GM18909 (cell line): ENCODE data around the gene IQSEC1.
"Not testable (repeated sequence)": the region's sequence is repeated elsewhere in the genome, so short reads cannot be mapped to it uniquely, and the experiment has no call there.

Experiments
- ATAC-seq: cut with Tn5 transposase; IDR thresholded peaks from one replicate; pipeline ENCODE4 v1.9.1; 2021; ENCODE audit warnings: mild to moderate bottlenecking; ENCODE audit not compliant: unreplicated experiment, poor library complexity

Gene IQSEC1

GRCh38 chr3:12890610-12891390 is 182.4 kb downstream of the IQSEC1 start:
- no peak for ATAC-seq

GRCh38 chr3:12886736-12887135 is 186.5 kb downstream of the IQSEC1 start:
- no peak for ATAC-seq

GRCh38 chr3:12886106-12886679 is 187.0 kb downstream of the IQSEC1 start:
- ATAC-seq: peak; percentile 45

DNA sequence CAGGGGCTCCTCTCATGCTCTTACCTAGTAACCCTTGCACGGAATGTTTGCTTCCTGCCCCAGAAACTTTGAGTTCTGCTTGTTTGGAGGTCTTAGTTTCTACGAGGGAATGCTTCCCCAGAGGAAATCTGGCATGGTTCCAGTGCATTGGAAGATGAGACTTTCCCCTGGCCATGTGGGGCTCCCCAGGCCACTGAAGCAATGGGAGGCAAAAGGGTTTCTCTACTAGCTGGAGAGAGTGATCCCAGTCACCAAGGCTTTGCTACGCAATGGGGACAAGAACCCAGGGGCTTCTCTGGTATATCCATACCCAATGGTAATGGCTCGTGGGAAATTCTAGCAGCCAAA is 187.7 kb downstream of the IQSEC1 start:
- ATAC-seq: no peak

GRCh38 chr3:12884790-12885582 is 188.2 kb downstream of the IQSEC1 start:
- no peak for ATAC-seq

GRCh38 chr3:12884186-12884680 is 189.0 kb downstream of the IQSEC1 start:
- no peak for ATAC-seq

GRCh38 chr3:12882336-12883310 is 190.6 kb downstream of the IQSEC1 start:
- ATAC-seq: no peak

DNA sequence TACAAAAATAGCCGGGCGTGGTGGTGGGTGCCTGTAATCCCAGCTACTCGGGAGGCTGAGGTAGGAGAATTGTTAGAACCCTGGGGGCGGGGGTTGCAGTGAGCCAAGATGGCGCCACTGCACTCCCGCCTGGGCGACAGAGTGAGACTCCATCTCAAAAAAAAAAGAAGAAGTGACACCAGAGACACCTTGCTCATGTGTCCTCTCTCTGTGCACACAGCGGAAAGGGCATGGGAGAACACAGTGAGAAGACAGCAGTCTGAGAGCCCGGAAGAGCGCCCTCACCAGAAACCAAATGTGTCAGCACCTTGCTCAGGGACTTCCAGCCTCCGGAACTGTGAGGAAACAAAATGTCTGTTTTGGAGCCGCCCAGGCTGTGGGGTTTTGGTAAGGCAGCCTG is 191.4 kb downstream of the IQSEC1 start:
- peak; percentile 60 for ATAC-seq

- no peak for ATAC-seq
Observed at GRCh38 chr3:12879191-12879815, 193.9 kb downstream of the IQSEC1 start.

GRCh38 chr3:12878758-12879157 is 194.5 kb downstream of the IQSEC1 start:
- ATAC-seq: not testable (repeated sequence)

DNA sequence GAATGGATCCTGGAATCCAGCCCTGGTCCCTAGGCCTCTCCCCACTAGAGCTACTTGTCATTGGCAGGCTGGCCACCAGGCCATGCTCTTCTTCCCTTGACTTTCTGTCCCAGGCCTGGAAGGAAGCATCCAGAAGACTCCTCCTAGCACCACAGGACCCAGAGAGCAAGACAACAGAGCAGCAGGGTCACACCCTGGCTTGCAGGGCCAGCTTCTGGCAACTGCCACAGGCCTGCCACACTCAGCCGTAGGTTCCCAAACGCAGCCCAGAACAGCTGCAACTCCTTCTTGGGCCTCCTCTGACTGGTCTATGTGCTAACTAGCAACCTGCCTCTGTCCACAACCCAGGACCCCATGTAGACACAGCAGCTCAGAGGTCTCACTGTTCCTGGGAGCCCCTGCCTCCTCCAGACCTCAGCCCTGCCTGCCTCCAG is 195.1 kb downstream of the IQSEC1 start:
- no peak for ATAC-seq

DNA sequence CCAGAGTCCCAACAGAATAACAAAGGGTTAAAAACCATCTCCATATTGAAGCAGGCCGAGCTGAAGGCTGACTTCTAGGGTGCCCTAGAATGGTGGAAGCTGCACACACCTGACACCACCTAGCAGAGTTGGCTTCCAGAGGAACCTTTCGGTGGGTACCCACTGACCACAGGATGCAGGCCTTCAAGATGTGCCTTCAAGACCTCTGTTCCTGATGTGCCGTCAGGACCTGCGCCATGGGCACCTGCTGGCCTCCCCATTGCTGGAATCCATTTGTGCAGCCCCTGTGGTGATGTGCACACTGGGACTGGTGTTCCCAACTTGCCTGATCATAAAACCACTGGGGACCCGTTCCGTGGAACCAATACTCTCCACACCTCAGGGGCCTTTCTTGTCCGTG is 196.2 kb downstream of the IQSEC1 start:
- no peak for ATAC-seq

GRCh38 chr3:12875857-12876836 is 197.1 kb downstream of the IQSEC1 start:
- peak; percentile 51 for ATAC-seq

DNA sequence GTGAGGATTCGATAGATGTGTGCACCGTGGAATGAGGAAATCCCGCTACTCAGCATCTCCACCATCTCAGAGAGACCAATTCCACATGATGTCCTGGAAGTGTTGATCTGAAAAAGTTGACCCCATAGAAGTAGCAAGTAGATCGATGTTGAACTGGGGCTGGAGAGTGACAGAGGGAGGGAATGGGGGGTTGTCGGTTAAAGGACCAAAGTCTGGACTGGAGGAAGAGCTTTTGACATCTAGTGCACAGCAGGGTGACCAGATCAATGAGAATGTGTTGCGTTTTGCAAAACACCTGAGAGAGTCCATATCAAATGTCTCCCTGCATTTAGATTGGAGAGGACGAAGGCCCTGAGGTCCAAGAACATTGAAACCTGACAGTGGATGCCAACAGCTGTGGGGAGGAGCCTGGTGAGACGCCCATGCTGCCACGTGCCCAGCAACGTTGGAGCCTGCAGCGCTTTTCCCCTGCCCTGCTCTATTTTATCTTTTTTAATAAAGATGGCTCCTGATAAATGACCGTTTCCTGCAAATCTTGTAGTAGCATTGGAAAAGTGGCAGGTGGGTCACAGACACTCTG is 201.7 kb downstream of the IQSEC1 start:
- ATAC-seq: no peak

DNA sequence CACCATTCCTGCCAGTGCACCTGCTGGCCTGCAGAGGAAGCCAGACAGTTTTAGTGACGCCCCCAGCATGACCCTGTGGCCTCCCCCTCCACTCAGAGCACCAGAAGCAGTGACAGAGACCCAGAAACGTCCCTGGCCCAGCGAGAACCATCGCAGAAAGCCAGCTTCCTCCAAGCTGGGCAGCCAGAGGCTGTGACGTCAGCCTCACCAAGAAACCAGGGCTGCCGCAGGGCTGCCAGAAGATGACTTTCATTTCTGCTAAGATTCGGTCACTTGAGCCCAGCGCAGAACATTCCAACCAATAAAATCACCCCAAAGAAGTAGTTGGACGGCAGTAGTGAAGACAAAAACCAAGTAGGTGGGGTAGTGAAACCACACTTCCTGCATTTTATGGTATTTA is 202.3 kb downstream of the IQSEC1 start:
- no peak for ATAC-seq

GRCh38 chr3:12869035-12869621 is 204.1 kb downstream of the IQSEC1 start:
- ATAC-seq: peak; percentile 68
